Ascending aorta (tissue), 2 donors: ENCODE results near the gene VEGFB. TPM values are rescaled to one million over a fixed set of nuclear protein-coding genes. Genes with fewer than 3 reads are reported as not detected.

Experiments
- DNase-seq, 2 donors: peaks; one replicate each; pipeline ENCODE4 v3.0.0-alpha.2; 2019; ENCODE audit warnings: low spot score in 2 of 2
- H3K27ac ChIP-seq, 2 donors: fragments of 200-600 bp; sonication (generic); one replicate each; pipeline ENCODE4 v1.5.1; 2016 to 2017; ENCODE audit warnings: mild to moderate bottlenecking in 1 of 2
- H3K27me3 ChIP-seq: fragments of 200-600 bp; sonication (generic); one replicate; pipeline ENCODE4 v1.5.1; 2017
- H3K36me3 ChIP-seq, 2 donors: fragments of 200-600 bp; sonication (generic); one replicate each; pipeline ENCODE4 v1.5.1; 2016
- H3K4me1 ChIP-seq, 2 donors: fragments of 200-600 bp; sonication (generic); one replicate each; pipeline ENCODE4 v1.5.1; 2016 to 2017; ENCODE audit warnings: mild to moderate bottlenecking in 1 of 2
- H3K4me3 ChIP-seq, 2 donors: fragments of 200-600 bp; sonication (generic); one replicate each; pipeline ENCODE4 v1.5.1; 2016 to 2017; ENCODE audit warnings: mild to moderate bottlenecking in 1 of 2
- H3K9me3 ChIP-seq, 2 donors: fragments of 200-600 bp; sonication (generic); one replicate each; pipeline ENCODE4 v1.5.1; 2016
- CTCF ChIP-seq, 3 experiments: fragments of 200-600 bp in 2 of 3; fragments of 450-650 bp in 1 of 3; sonication (generic) in 2 of 3; IDR thresholded peaks; one replicate each; pipeline ENCODE4 v1.5.1; 2016 to 2019; ENCODE audit warnings: antibody characterized with exemption in 3 of 3, mild to moderate bottlenecking in 1 of 3, moderate library complexity in 1 of 3
- intact Hi-C: fragments of 100-400 bp; cut with DNase I; formaldehyde crosslinking; loops from one replicate; pipeline ENCODE4 v1.15.1; 2023
- total RNA-seq: library from RNA; depleted of rRNA; stranded (reverse); fragments of >200 nt; gene quantifications from one replicate; pipeline ENCODE4 v1.1.0, GENCODE V29; 2016

The VEGFB gene
- total RNA-seq, 1 donor from 2014 or later: 188 TPM

- TF ChIP-seq CTCF (IDR thresholded peaks at IDR 0.05): peak in 2 of 3 experiments; percentile 14 to 26
- peak within 1 kb of the TSS; percentile 80 to 94 for H3K27ac ChIP-seq
- peaks cover 11 to 13% of the 10 kb centered on the region in 2 donors for H3K36me3 ChIP-seq
- peak in 1 of 2 donors; percentile 94 for DNase-seq
- intact Hi-C loops: no loop called here
- H3K4me3 ChIP-seq: peak within 1 kb of the TSS; percentile 68 to 79
- H3K4me1 ChIP-seq: peaks cover 15 to 29% of the 10 kb centered on the region in 2 donors
- no peaks in the 10 kb centered on the region for H3K27me3 ChIP-seq
- H3K9me3 ChIP-seq: no peaks in the 10 kb centered on the region
Observed at GRCh38 chr11:64246871-64247728, 12.7 kb downstream of the VEGFB start, which contains the start of gene PPP1R14B. Gene PPP1R14B, minus strand, starts transcription at chr11:64246943. Its CDS starts 270 bp downstream, at chr11:64246673.

- Histone ChIP-seq H3K27ac (peak overlapping the region; percentile 75 to 83), H3K4me1 (peaks cover 20 to 28% of the 10 kb centered on the region in 2 donors), H3K36me3 (peaks cover 11 to 13% of the 10 kb centered on the region in 2 donors), H3K27me3 (no peaks in the 10 kb centered on the region), H3K4me3 (peak overlapping the region; percentile 68 to 79), H3K9me3 (no peaks in the 10 kb centered on the region)
- intact Hi-C loops: no loop called here
- no peak for DNase-seq
- TF ChIP-seq CTCF (IDR thresholded peaks at IDR 0.05): no peak
Observed at GRCh38 chr11:64247729-64248531, 13.5 kb downstream of the VEGFB start.

GRCh38 chr11:64248578-64248977, 14.2 kb downstream of the VEGFB start:
- H3K4me3 ChIP-seq: no peak overlapping the region
- peaks cover 6 to 9% of the 10 kb centered on the region in 2 donors for H3K36me3 ChIP-seq
- TF ChIP-seq CTCF (IDR thresholded peaks at IDR 0.05): no peak
- H3K9me3 ChIP-seq: no peaks in the 10 kb centered on the region
- intact Hi-C loops: no loop called here
- DNase-seq: no peak
- no peak overlapping the region for H3K27ac ChIP-seq
- H3K27me3 ChIP-seq: no peaks in the 10 kb centered on the region
- peaks cover 22 to 30% of the 10 kb centered on the region in 2 donors for H3K4me1 ChIP-seq

GRCh38 chr11:64249038-64249437, 14.7 kb downstream of the VEGFB start:
- H3K9me3 ChIP-seq: no peaks in the 10 kb centered on the region
- no peak overlapping the region for H3K27ac ChIP-seq
- no peaks in the 10 kb centered on the region for H3K27me3 ChIP-seq
- DNase-seq: no peak
- no peak overlapping the region for H3K4me3 ChIP-seq
- TF ChIP-seq CTCF (IDR thresholded peaks at IDR 0.05): no peak
- H3K36me3 ChIP-seq: peaks cover 2 to 4% of the 10 kb centered on the region in 2 donors
- H3K4me1 ChIP-seq: peaks cover 22 to 34% of the 10 kb centered on the region in 2 donors
- intact Hi-C loops: no loop called here

GRCh38 chr11:64249563-64250414, 15.4 kb downstream of the VEGFB start:
- peaks cover 22 to 32% of the 10 kb centered on the region in 2 donors for H3K4me1 ChIP-seq
- no peak for TF ChIP-seq CTCF (IDR thresholded peaks at IDR 0.05)
- H3K4me3 ChIP-seq: no peak overlapping the region
- H3K9me3 ChIP-seq: no peaks in the 10 kb centered on the region
- no peak overlapping the region for H3K27ac ChIP-seq
- no peaks in the 10 kb centered on the region for H3K27me3 ChIP-seq
- DNase-seq: no peak
- peaks cover 5 to 6% of the 10 kb centered on the region in 2 donors for H3K36me3 ChIP-seq
- intact Hi-C loops: no loop called here
